H1 (cell line): ENCODE measurements around the gene SRCIN1.

ENCODE experiments used
- BRCA1 ChIP-seq: IDR thresholded peaks from 2 replicates; pipeline ENCODE4 v1.6.1; 2012; ENCODE audit warnings: low read depth, low read length, improper control_type of control experiment
- CTCF ChIP-seq, 3 experiments: IDR thresholded peaks; 1 replicate in 2 of 3; 2 replicates in 1 of 3; pipeline versions ENCODE4 v1.5.1 to v1.6.1; 2011; ENCODE audit warnings: low read length in 3 of 3, mild to moderate bottlenecking in 3 of 3, inconsistent platforms in 2 of 3, low read depth in 1 of 3, moderate library complexity in 1 of 3; ENCODE audit not compliant: insufficient read depth in 1 of 3; ENCODE audit errors: control extremely low read depth in 1 of 3
- EZH2 ChIP-seq: fragments of 200-600 bp; sonication (generic); IDR thresholded peaks from 2 replicates; pipeline ENCODE4 v1.7.1; 2012; ENCODE audit warnings: low read depth, mild to moderate bottlenecking, moderate library complexity, low read length, inconsistent platforms; ENCODE audit not compliant: severe bottlenecking
- GABPA ChIP-seq: IDR thresholded peaks from 2 replicates; pipeline ENCODE4 v1.6.1; 2011; ENCODE audit warnings: mild to moderate bottlenecking, low read length, moderate library complexity, borderline replicate concordance; ENCODE audit not compliant: insufficient read depth
- MAX ChIP-seq: IDR thresholded peaks from 2 replicates; pipeline ENCODE4 v1.6.1; 2012; ENCODE audit warnings: inconsistent platforms
- PHF8 ChIP-seq: fragments of 200-600 bp; sonication (generic); conservative IDR thresholded peaks from 2 replicates; pipeline ENCODE4 v1.7.1; 2012; ENCODE audit warnings: low read depth, mild to moderate bottlenecking, inconsistent platforms, low read length, moderate library complexity
- POLR2A ChIP-seq, 2 experiments: IDR thresholded peaks; 1 replicate in 1 of 2; 2 replicates in 1 of 2; pipeline ENCODE4 v1.6.1; 2011; ENCODE audit warnings: low read depth in 2 of 2, low read length in 2 of 2, mild to moderate bottlenecking in 2 of 2; ENCODE audit errors: control extremely low read depth in 1 of 2
- POLR2AphosphoS5 ChIP-seq: IDR thresholded peaks from 2 replicates; pipeline ENCODE4 v1.6.1; 2011; ENCODE audit warnings: low read depth, low read length
- SIN3A ChIP-seq, 2 experiments: IDR thresholded peaks in 1 of 2; conservative IDR thresholded peaks in 1 of 2; 2 replicates each; pipeline ENCODE4 v1.6.1; 2011 to 2012; ENCODE audit warnings: low read length in 2 of 2, improper control_type of control experiment in 1 of 2, low read depth in 1 of 2, mild to moderate bottlenecking in 1 of 2
- SUZ12 ChIP-seq: fragments of 200-600 bp; sonication (generic); IDR thresholded peaks from 2 replicates; pipeline ENCODE4 v1.6.1; 2012; ENCODE audit warnings: mild to moderate bottlenecking, inconsistent platforms, low read length, moderate library complexity, mixed read lengths
- TBP ChIP-seq: IDR thresholded peaks from 2 replicates; pipeline ENCODE4 v1.6.1; 2011; ENCODE audit warnings: low read depth, low read length, improper control_type of control experiment
- YY1 ChIP-seq: IDR thresholded peaks from 2 replicates; pipeline ENCODE4 v1.6.1; 2011; ENCODE audit warnings: low read depth, mild to moderate bottlenecking, low read length
- ZNF274 ChIP-seq: IDR thresholded peaks from 2 replicates; pipeline ENCODE4 v1.7.0; 2012; ENCODE audit warnings: low read length, borderline replicate concordance; ENCODE audit errors: extremely low read depth

- no peak for TF ChIP-seq MAX
- no peak for TF ChIP-seq CTCF (IDR thresholded peaks at IDR 0.05; ENCODE audit: control extremely low read depth in 1 of 3, insufficient read depth in 1 of 3, low read depth in 1 of 3, low read length in 3 of 3)
- TF ChIP-seq SIN3A (conservative IDR thresholded peaks at IDR 0.05 in 1 of 2, IDR thresholded peaks at IDR 0.05 in 1 of 2; ENCODE audit: low read depth in 1 of 2, low read length in 2 of 2) = 0 out of 4 replicates have a peak, but pooled peaks of 1 of the 2 experiments have one; percentile 35
- no peak for TF ChIP-seq EZH2
- TF ChIP-seq PHF8 = no peak
- no peak for TF ChIP-seq BRCA1
- TF ChIP-seq TBP = no peak
- TF ChIP-seq POLR2A (IDR thresholded peaks at IDR 0.05; ENCODE audit: control extremely low read depth in 1 of 2, low read depth in 2 of 2, low read length in 2 of 2) = no peak
- no peak for TF ChIP-seq ZNF274
- TF ChIP-seq POLR2AphosphoS5 = no peak
- TF ChIP-seq YY1 = no peak
- no peak for TF ChIP-seq SUZ12
- TF ChIP-seq GABPA = no peak
These were observed 2.6 kb downstream of the SRCIN1 start for GRCh38 chr17:38602956-38603785.
